OCI-LY7 (cell line): ENCODE data around the gene GOLGA5. TPM values are rescaled to one million over a fixed set of nuclear protein-coding genes. Genes with fewer than 3 reads are reported as not detected.

Experiments used
- Bru-seq: library from RNA; stranded (reverse); fragments of 400-500 nt; gene quantifications from one replicate; lab custom pipeline; 2021; lab: Mats Ljungman, UMichigan
- BruChase-seq, 2 experiments: library from RNA; stranded (reverse); fragments of 400-500 nt; gene quantifications; one replicate each; lab custom pipeline; 2021; lab: Mats Ljungman, UMichigan
- BruUV-seq: library from RNA; stranded (reverse); fragments of 400-500 nt; replicated peaks from 2 replicates; lab custom pipeline; 2021; lab: Mats Ljungman, UMichigan
- CTCF ChIA-PET: fragments of 300-600 bp; sonication (Branson Sonifier 250); formaldehyde crosslinking; loops from one replicate; lab custom pipeline; 2022; ENCODE audit warnings: antibody characterized with exemption; ENCODE audit not compliant: unreplicated experiment; lab: Charles Lee
- POLR2A ChIA-PET: fragments of 300-600 bp; sonication (Branson Sonifier 250); formaldehyde crosslinking; loops from one replicate; lab custom pipeline; 2022; ENCODE audit warnings: antibody characterized with exemption; lab: Charles Lee
- DNase-seq: peaks from one replicate; pipeline ENCODE4 v3.0.0-alpha.2; 2015; ENCODE audit warnings: low spot score
- H2AFZ ChIP-seq: fragments of 200-600 bp; sonication (generic), shearing (Covaris generic); 2 replicates; pipeline ENCODE4 v1.6.1; 2014; ENCODE audit warnings: mild to moderate bottlenecking, antibody characterized with exemption, low read length, moderate library complexity
- H3K27ac ChIP-seq: fragments of 200-600 bp; sonication (generic); 2 replicates; pipeline ENCODE4 v1.5.1; 2014; ENCODE audit warnings: mixed run types, low read depth, mild to moderate bottlenecking, moderate library complexity, low read length, inconsistent platforms; ENCODE audit not compliant: poor library complexity, severe bottlenecking
- H3K36me3 ChIP-seq: fragments of 200-600 bp; sonication (generic); 2 replicates; pipeline ENCODE4 v1.6.1; 2014; ENCODE audit warnings: mild to moderate bottlenecking, antibody characterized with exemption, low read length, moderate library complexity, mixed read lengths; ENCODE audit not compliant: insufficient read depth
- H3K4me1 ChIP-seq: fragments of 200-600 bp; sonication (generic); 2 replicates; pipeline ENCODE4 v1.5.1; 2014; ENCODE audit warnings: mild to moderate bottlenecking, low read length; ENCODE audit not compliant: insufficient read depth, poor library complexity, severe bottlenecking
- H3K4me2 ChIP-seq: fragments of 200-600 bp; sonication (generic); 2 replicates; pipeline ENCODE4 v1.6.1; 2014; ENCODE audit warnings: mild to moderate bottlenecking, low read length
- H3K4me3 ChIP-seq: fragments of 200-600 bp; sonication (generic); 2 replicates; pipeline ENCODE4 v1.5.1; 2014; ENCODE audit warnings: mild to moderate bottlenecking, low read depth, low read length; ENCODE audit not compliant: poor library complexity, severe bottlenecking
- H3K79me2 ChIP-seq: fragments of 200-600 bp; sonication (generic); 2 replicates; pipeline ENCODE4 v1.6.1; 2016; ENCODE audit warnings: low read depth, mild to moderate bottlenecking, low read length, moderate library complexity, mixed read lengths; ENCODE audit not compliant: insufficient read depth
- H3K9me2 ChIP-seq: fragments of 200-600 bp; sonication (generic); 2 replicates; pipeline ENCODE4 v1.6.1; 2016; ENCODE audit warnings: mild to moderate bottlenecking, low read length, mixed read lengths; ENCODE audit not compliant: insufficient read depth
- H3K9me3 ChIP-seq: fragments of 200-600 bp; sonication (generic); 2 replicates; pipeline ENCODE4 v1.6.1; 2014; ENCODE audit warnings: mild to moderate bottlenecking, mixed run types, low read length, mixed read lengths
- H4K20me1 ChIP-seq: fragments of 200-600 bp; sonication (generic); 2 replicates; pipeline ENCODE4 v1.6.1; 2014; ENCODE audit warnings: mild to moderate bottlenecking, antibody characterized with exemption, low read length, moderate library complexity, mixed read lengths; ENCODE audit not compliant: insufficient read depth
- CTCF ChIP-seq: fragments of 200-600 bp; sonication (generic); conservative IDR thresholded peaks from 2 replicates; pipeline ENCODE4 v1.5.1; 2014; ENCODE audit warnings: mild to moderate bottlenecking, antibody characterized with exemption, low read length, moderate library complexity, mixed read lengths
- EZH2phosphoT487 ChIP-seq: fragments of 200-600 bp; sonication (generic); IDR thresholded peaks from 2 replicates; pipeline ENCODE4 v1.6.1; 2018; ENCODE audit warnings: low read depth, borderline replicate concordance, mild to moderate bottlenecking, mixed run types, antibody characterized with exemption, low read length, moderate library complexity, mixed read lengths
- intact Hi-C: fragments of 100-400 bp; cut with micrococcal nuclease; formaldehyde crosslinking; loops from one replicate; pipeline ENCODE4 v1.10.0; 2022; ENCODE audit not compliant: unreplicated experiment
- long read RNA-seq: library from polyadenylated mRNA; stranded (forward); transcript quantifications from one replicate; pipeline ENCODE4 v2.0.0, GENCODE V29; 2022
- total RNA-seq, 2 experiments: library from RNA; depleted of rRNA in 1 of 2; stranded (reverse); fragments of >200 nt in 1 of 2; shearing (Covaris generic) in 1 of 2; gene quantifications; 2 replicates each; pipeline ENCODE4 v1.2.3, GENCODE V29; 2014 to 2022

The GOLGA5 gene
- 13.3 and 15.4 TPM in 2 replicates for total RNA-seq (2014; rRNA removed; shearing (Covaris generic))
- 19.8 and 22.3 TPM in 2 replicates for total RNA-seq (2022)
- Bru-seq, nascent RNA = percentile 72 among the genes with signal in this experiment
- percentile 57 among the genes with signal in this experiment for BruChase-seq, experiment 1, labeled RNA remaining after a 6-hour chase
- BruChase-seq, experiment 2, labeled RNA remaining after a 2-hour chase = percentile 65 among the genes with signal in this experiment
- long read RNA-seq, transcript GOLGA5-201 (13 exons, 2,969 nt) = major isoform, 42 of 57 reads
- long read RNA-seq, partial matches to known transcripts = 6 of 57 reads
- long read RNA-seq, other reads (novel, unspliced or antisense) = 9 of 57 reads

- Histone ChIP-seq H2AFZ (peak within 1 kb of the TSS; percentile 99), H4K20me1 (no peaks in the 10 kb centered on the region), H3K79me2 (peaks cover 22% of the 10 kb centered on the region), H3K4me1 (peaks cover 19% of the 10 kb centered on the region), H3K36me3 (peaks cover 19% of the 10 kb centered on the region), H3K9me3 (peaks cover 32% of the 10 kb centered on the region), H3K4me3 (peak within 1 kb of the TSS; percentile 96), H3K4me2 (peak within 1 kb of the TSS; percentile 95), H3K9me2 (no peaks in the 10 kb centered on the region), H3K27ac (peak within 1 kb of the TSS; percentile 43)
- ChIA-PET CTCF (no interaction called here), POLR2A (interaction anchor here (0.9 to 1.2 kb wide), 3 partner anchors 27 to 73 kb away, joined by 3 to 4 read pairs (median 3); no protein-coding TSS in a partner anchor)
- intact Hi-C loops = loop anchor here (5.0 kb wide), 1 partner anchor 47 kb away; the partner anchor contains the start of gene LGMN
- no TSS peak for BruUV-seq
- TF ChIP-seq EZH2phosphoT487 (no peak), CTCF (no peak)
- DNase-seq = peak; percentile 98
These were observed at the start of gene GOLGA5 for GRCh38 chr14:92793709-92794546. Gene GOLGA5 (plus strand): TSS chr14:92794305. CDS start chr14:92797438, 3,133 bp downstream.

GRCh38 chr14:92747701-92748258 lies 46.3 kb upstream of the GOLGA5 start:
- Histone ChIP-seq H3K4me1 (peaks cover 22% of the 10 kb centered on the region), H2AFZ (peak overlapping the region; percentile 82), H3K79me2 (peaks cover 17% of the 10 kb centered on the region; the same call in 1 of the 2 replicates), H3K4me3 (peak overlapping the region; percentile 87), H3K27ac (no peak overlapping the region), H3K9me3 (peaks cover 6% of the 10 kb centered on the region; the same call in 1 of the 2 replicates), H3K36me3 (0 out of 2 replicates have a peak, but pooled peaks cover 2% of the 10 kb centered on the region), H3K4me2 (peak overlapping the region; percentile 85), H3K9me2 (no peaks in the 10 kb centered on the region), H4K20me1 (no peaks in the 10 kb centered on the region)
- ChIA-PET POLR2A (interaction anchor here (0.7 to 1.0 kb wide), 4 partner anchors 12 to 33 kb away, joined by 3 to 4 read pairs (median 4); no protein-coding TSS in a partner anchor), CTCF (interaction anchor here (0.7 kb wide), 1 partner anchor 15 kb away, joined by 3 read pairs; no protein-coding TSS in a partner anchor)
- peak; percentile 15 for DNase-seq
- BruUV-seq = TSS peak; percentile 70
- TF ChIP-seq EZH2phosphoT487 (no peak), CTCF (no peak)
- intact Hi-C loops = loop anchor here (2.0 to 5.0 kb wide), 2 partner anchors 33 to 45 kb away; partner anchors contain the start of gene GOLGA5
